HEK293 (cell line): ENCODE measurements around the gene PTPN4.

Experiments used
- CTCF ChIA-PET: fragments of 350-600 bp; formaldehyde crosslinking; extraction: SDS; loops from one replicate; lab custom pipeline; 2021; ENCODE audit warnings: antibody characterized with exemption; lab: Yijun Ruan, JAX
- POLR2A ChIA-PET: fragments of 300-600 bp; formaldehyde crosslinking; extraction: SDS; loops from one replicate; lab custom pipeline; 2020; ENCODE audit warnings: antibody characterized with exemption, inconsistent platforms; lab: Yijun Ruan, JAX
- H3K27ac ChIP-seq: fragments of 200-500 bp; sonication (Bioruptor generic); 2 replicates; pipeline ENCODE4 v1.5.1; 2014; ENCODE audit warnings: low read depth, low read length, control low read depth, inconsistent platforms; ENCODE audit errors: extremely low read depth
- H3K36me3 ChIP-seq, 2 experiments: fragments of 200-500 bp in 1 of 2; sonication (Bioruptor generic) in 1 of 2; 1 replicate in 1 of 2; 2 replicates in 1 of 2; pipeline ENCODE4 v1.5.1; 2014 to 2017; ENCODE audit warnings: inconsistent platforms in 2 of 2, low read length in 2 of 2; ENCODE audit not compliant: control insufficient read depth in 2 of 2, insufficient read depth in 1 of 2
- H3K4me1 ChIP-seq: fragments of 200-500 bp; sonication (Bioruptor generic); 2 replicates; pipeline ENCODE4 v1.5.1; 2014; ENCODE audit warnings: mild to moderate bottlenecking, low read length, inconsistent platforms; ENCODE audit not compliant: control insufficient read depth, insufficient read depth
- H3K4me3 ChIP-seq: 2 replicates; pipeline ENCODE4 v1.5.1; 2011; ENCODE audit warnings: low read depth, mild to moderate bottlenecking, control low read depth, low read length, moderate library complexity
- H3K9me3 ChIP-seq: fragments of 200-500 bp; sonication (Bioruptor generic); 2 replicates; pipeline ENCODE4 v1.5.1; 2014; ENCODE audit warnings: low read depth, low read length, inconsistent platforms; ENCODE audit not compliant: control insufficient read depth, insufficient read depth
- BCL11A ChIP-seq: fragments of 450-650 bp; formaldehyde crosslinking; IDR thresholded peaks from 2 replicates; pipeline ENCODE4 v1.5.1; 2016; ENCODE audit warnings: low read depth, missing biosample characterization, missing genetic modification characterization
- CTCF ChIP-seq: fragments of 450-650 bp; formaldehyde crosslinking; IDR thresholded peaks from 2 replicates; pipeline ENCODE4 v1.5.1; 2016; ENCODE audit warnings: missing biosample characterization, missing genetic modification characterization
- FEZF1 ChIP-seq: fragments of 450-650 bp; formaldehyde crosslinking; IDR thresholded peaks from 2 replicates; pipeline ENCODE4 v1.5.1; 2016; ENCODE audit warnings: missing biosample characterization, missing genetic modification characterization
- HOXA7 ChIP-seq: sonication (generic); formaldehyde crosslinking; IDR thresholded peaks from 2 replicates; pipeline ENCODE4 v1.8.1; 2022; ENCODE audit warnings: missing genetic modification reagents, borderline replicate concordance
- HOXD13 ChIP-seq: sonication (generic); formaldehyde crosslinking; IDR thresholded peaks from 2 replicates; pipeline ENCODE4 v1.8.0; 2022; ENCODE audit warnings: missing genetic modification reagents, borderline replicate concordance
- IKZF3 ChIP-seq: fragments of 450-650 bp; IDR thresholded peaks from 2 replicates; pipeline ENCODE4 v1.5.0; 2018; ENCODE audit warnings: missing biosample characterization, mild to moderate bottlenecking, missing genetic modification characterization, moderate library complexity
- INSM2 ChIP-seq: fragments of 450-650 bp; formaldehyde crosslinking; IDR thresholded peaks from 2 replicates; pipeline ENCODE4 v1.5.1; 2016; ENCODE audit warnings: missing biosample characterization, missing genetic modification characterization
- KLF1 ChIP-seq: fragments of 450-650 bp; formaldehyde crosslinking; IDR thresholded peaks from 2 replicates; pipeline ENCODE4 v1.5.1; 2016; ENCODE audit warnings: missing biosample characterization, missing genetic modification characterization
- RBAK ChIP-seq: fragments of 450-650 bp; formaldehyde crosslinking; IDR thresholded peaks from 2 replicates; pipeline ENCODE4 v1.5.1; 2016; ENCODE audit warnings: missing biosample characterization, missing genetic modification characterization
- SCRT2 ChIP-seq: fragments of 450-650 bp; formaldehyde crosslinking; IDR thresholded peaks from 2 replicates; pipeline ENCODE4 v1.5.1; 2016; ENCODE audit warnings: missing biosample characterization, missing genetic modification characterization
- SETDB1 ChIP-seq: IDR thresholded peaks from one replicate; pipeline ENCODE4 v1.6.1; 2017; ENCODE audit warnings: mild to moderate bottlenecking, low read length, moderate library complexity, mixed read lengths; ENCODE audit not compliant: insufficient read length
- SP3 ChIP-seq: fragments of 450-650 bp; formaldehyde crosslinking; IDR thresholded peaks from 2 replicates; pipeline ENCODE4 v1.5.1; 2016; ENCODE audit warnings: missing biosample characterization, missing genetic modification characterization
- SP7 ChIP-seq: fragments of 450-650 bp; formaldehyde crosslinking; IDR thresholded peaks from 2 replicates; pipeline ENCODE4 v1.5.1; 2016; ENCODE audit warnings: missing biosample characterization, missing genetic modification characterization
- TCF7L2 ChIP-seq: IDR thresholded peaks from 2 replicates; pipeline ENCODE4 v1.6.1; 2011; ENCODE audit warnings: low read depth, mild to moderate bottlenecking, inconsistent platforms, low read length, moderate library complexity, borderline replicate concordance
- ZBTB8A ChIP-seq: fragments of 450-650 bp; formaldehyde crosslinking; IDR thresholded peaks from 2 replicates; pipeline ENCODE4 v1.5.1; 2016; ENCODE audit warnings: missing biosample characterization, missing genetic modification characterization
- ZFP3 ChIP-seq: fragments of 450-650 bp; formaldehyde crosslinking; IDR thresholded peaks from 2 replicates; pipeline ENCODE4 v1.5.1; 2016; ENCODE audit warnings: low read depth, missing biosample characterization, missing genetic modification characterization
- ZNF121 ChIP-seq: fragments of 450-650 bp; formaldehyde crosslinking; IDR thresholded peaks from 2 replicates; pipeline ENCODE4 v1.5.1; 2016; ENCODE audit warnings: missing biosample characterization, missing genetic modification characterization
- ZNF140 ChIP-seq: fragments of 450-650 bp; formaldehyde crosslinking; IDR thresholded peaks from 2 replicates; pipeline ENCODE4 v1.5.1; 2016; ENCODE audit warnings: missing biosample characterization, missing genetic modification characterization
- ZNF146 ChIP-seq: fragments of 450-650 bp; formaldehyde crosslinking; IDR thresholded peaks from 2 replicates; pipeline ENCODE4 v1.5.1; 2016; ENCODE audit warnings: missing biosample characterization, missing genetic modification characterization
- ZNF324 ChIP-seq: fragments of 450-650 bp; formaldehyde crosslinking; IDR thresholded peaks from 2 replicates; pipeline ENCODE4 v1.5.1; 2016; ENCODE audit warnings: missing biosample characterization, missing genetic modification characterization
- ZNF394 ChIP-seq: fragments of 450-650 bp; formaldehyde crosslinking; IDR thresholded peaks from 2 replicates; pipeline ENCODE4 v1.5.1; 2016; ENCODE audit warnings: missing biosample characterization, missing genetic modification characterization, mild to moderate bottlenecking, moderate library complexity, borderline replicate concordance
- ZNF560 ChIP-seq: fragments of 450-650 bp; formaldehyde crosslinking; IDR thresholded peaks from 2 replicates; pipeline ENCODE4 v1.5.1; 2017; ENCODE audit warnings: missing biosample characterization, missing genetic modification characterization, borderline replicate concordance
- ZNF654 ChIP-seq: fragments of 450-650 bp; formaldehyde crosslinking; IDR thresholded peaks from 2 replicates; pipeline ENCODE4 v1.5.1; 2016; ENCODE audit warnings: low read depth, missing biosample characterization, missing genetic modification characterization
- ZSCAN4 ChIP-seq: fragments of 450-650 bp; formaldehyde crosslinking; IDR thresholded peaks from 2 replicates; pipeline ENCODE4 v1.5.1; 2017; ENCODE audit warnings: missing biosample characterization, missing genetic modification characterization

Gene PTPN4

GRCh38 chr2:119753041-119753929 lies 6.4 kb upstream of the PTPN4 start:
- POLR2A ChIA-PET, result no interaction called here

GRCh38 chr2:119753930-119754321 lies 5.8 kb upstream of the PTPN4 start:
- Histone ChIP-seq H3K9me3 (no peaks in the 10 kb centered on the region), H3K4me1 (no peaks in the 10 kb centered on the region), H3K4me3 (no peak overlapping the region), H3K36me3 (no peaks in the 10 kb centered on the region), H3K27ac (no peak overlapping the region)
- no peak for TF ChIP-seq TCF7L2
- TF ChIP-seq ZNF121 (tag by site-specific recombination), result no peak
- TF ChIP-seq ZNF394, result no peak
- no peak for TF ChIP-seq SETDB1
- no peak for TF ChIP-seq ZNF140 (tag by site-specific recombination)
- TF ChIP-seq ZNF560, result no peak
- TF ChIP-seq HOXA7 (CRISPR knock-in tag), result no peak
- TF ChIP-seq INSM2 (tag by site-specific recombination), result no peak
- no peak for TF ChIP-seq ZNF324 (tag by site-specific recombination)
- TF ChIP-seq ZFP3 (tag by site-specific recombination), result no peak
- TF ChIP-seq IKZF3, result no peak
- no peak for TF ChIP-seq KLF1 (tag by site-specific recombination)
- no peak for TF ChIP-seq SP3 (tag by site-specific recombination)
- TF ChIP-seq HOXD13 (CRISPR knock-in tag), result no peak
- no peak for TF ChIP-seq FEZF1
- TF ChIP-seq ZBTB8A (tag by site-specific recombination), result no peak
- no peak for TF ChIP-seq RBAK (tag by site-specific recombination)
- TF ChIP-seq BCL11A (tag by site-specific recombination), result no peak
- no peak for TF ChIP-seq SP7
- no peak for TF ChIP-seq ZNF146
- ChIA-PET CTCF (interaction anchor here (0.6 to 4.5 kb wide), 23 partner anchors 10 to 743 kb away, joined by 3 to 32 read pairs (median 4); no protein-coding TSS in a partner anchor), POLR2A (no interaction called here)

More at GRCh38 chr2:119753041-119753929, 6.4 kb upstream of the PTPN4 start:
- Histone ChIP-seq H3K4me3 (no peak overlapping the region), H3K36me3 (no peaks in the 10 kb centered on the region), H3K9me3 (no peaks in the 10 kb centered on the region), H3K27ac (no peak overlapping the region), H3K4me1 (no peaks in the 10 kb centered on the region)
- CTCF ChIA-PET, result interaction anchor here (0.6 to 4.5 kb wide), 37 partner anchors 9 to 927 kb away, joined by 3 to 32 read pairs (median 4); partner anchors contain the start of gene EPB41L5
- TF ChIP-seq SCRT2 (tag by site-specific recombination) (peak; percentile 60), ZNF654 (peak; percentile 87), CTCF (tag by site-specific recombination) (peak; percentile 55; the same call in 1 of the 2 replicates), ZSCAN4 (tag by site-specific recombination) (no peak)
